Limb (tissue), 2 donors: Measurements from ENCODE around the gene ARHGAP22.
A peak's percentile ranks its signal among the peaks of the same experiment; 100 is the strongest.
"Not testable (repeated sequence)": the region's sequence is repeated elsewhere in the genome, so short reads cannot be mapped to it uniquely, and the experiment has no call there.

Source experiments
- DNase-seq, 2 donors: peaks; one replicate each; pipeline ENCODE4 v3.0.0-alpha.2; 2016; ENCODE audit errors: extremely low spot score in 2 of 2

The ARHGAP22 gene, protein sequence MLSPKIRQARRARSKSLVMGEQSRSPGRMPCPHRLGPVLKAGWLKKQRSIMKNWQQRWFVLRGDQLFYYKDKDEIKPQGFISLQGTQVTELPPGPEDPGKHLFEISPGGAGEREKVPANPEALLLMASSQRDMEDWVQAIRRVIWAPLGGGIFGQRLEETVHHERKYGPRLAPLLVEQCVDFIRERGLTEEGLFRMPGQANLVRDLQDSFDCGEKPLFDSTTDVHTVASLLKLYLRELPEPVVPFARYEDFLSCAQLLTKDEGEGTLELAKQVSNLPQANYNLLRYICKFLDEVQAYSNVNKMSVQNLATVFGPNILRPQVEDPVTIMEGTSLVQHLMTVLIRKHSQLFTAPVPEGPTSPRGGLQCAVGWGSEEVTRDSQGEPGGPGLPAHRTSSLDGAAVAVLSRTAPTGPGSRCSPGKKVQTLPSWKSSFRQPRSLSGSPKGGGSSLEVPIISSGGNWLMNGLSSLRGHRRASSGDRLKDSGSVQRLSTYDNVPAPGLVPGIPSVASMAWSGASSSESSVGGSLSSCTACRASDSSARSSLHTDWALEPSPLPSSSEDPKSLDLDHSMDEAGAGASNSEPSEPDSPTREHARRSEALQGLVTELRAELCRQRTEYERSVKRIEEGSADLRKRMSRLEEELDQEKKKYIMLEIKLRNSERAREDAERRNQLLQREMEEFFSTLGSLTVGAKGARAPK

DNA sequence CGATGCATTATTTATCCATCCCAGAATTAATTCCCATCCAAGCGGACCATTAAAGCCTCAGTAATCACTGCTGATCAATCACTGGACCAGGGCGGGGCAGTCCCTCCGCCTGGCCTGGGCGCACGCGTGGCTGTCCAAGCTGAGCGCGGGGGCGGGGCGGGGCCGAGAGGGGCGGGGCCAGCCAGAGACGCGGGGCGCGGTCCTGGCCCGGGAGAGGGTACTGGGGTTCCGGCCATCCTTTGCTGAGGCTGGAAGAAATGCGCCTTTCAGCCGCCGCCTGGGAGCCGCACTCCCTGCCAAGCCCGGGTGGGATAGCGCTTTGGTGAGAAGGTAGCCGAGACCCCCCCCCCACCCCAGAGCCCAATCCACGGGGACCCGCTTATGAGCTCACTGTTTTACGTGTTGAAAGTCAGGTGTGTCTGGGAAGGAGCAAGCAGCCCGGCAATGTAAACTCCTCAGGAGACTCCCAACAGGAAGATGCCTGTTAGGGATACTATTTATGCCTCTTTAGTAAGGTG is at the start of gene ARHGAP22:
TSS of gene ARHGAP22 (minus strand) at position 83 of the 518 bp plus-strand sequence. CDS start 277 bp downstream, outside the sequence.
- DNase-seq, result peak; percentile 8 to 63

DNA sequence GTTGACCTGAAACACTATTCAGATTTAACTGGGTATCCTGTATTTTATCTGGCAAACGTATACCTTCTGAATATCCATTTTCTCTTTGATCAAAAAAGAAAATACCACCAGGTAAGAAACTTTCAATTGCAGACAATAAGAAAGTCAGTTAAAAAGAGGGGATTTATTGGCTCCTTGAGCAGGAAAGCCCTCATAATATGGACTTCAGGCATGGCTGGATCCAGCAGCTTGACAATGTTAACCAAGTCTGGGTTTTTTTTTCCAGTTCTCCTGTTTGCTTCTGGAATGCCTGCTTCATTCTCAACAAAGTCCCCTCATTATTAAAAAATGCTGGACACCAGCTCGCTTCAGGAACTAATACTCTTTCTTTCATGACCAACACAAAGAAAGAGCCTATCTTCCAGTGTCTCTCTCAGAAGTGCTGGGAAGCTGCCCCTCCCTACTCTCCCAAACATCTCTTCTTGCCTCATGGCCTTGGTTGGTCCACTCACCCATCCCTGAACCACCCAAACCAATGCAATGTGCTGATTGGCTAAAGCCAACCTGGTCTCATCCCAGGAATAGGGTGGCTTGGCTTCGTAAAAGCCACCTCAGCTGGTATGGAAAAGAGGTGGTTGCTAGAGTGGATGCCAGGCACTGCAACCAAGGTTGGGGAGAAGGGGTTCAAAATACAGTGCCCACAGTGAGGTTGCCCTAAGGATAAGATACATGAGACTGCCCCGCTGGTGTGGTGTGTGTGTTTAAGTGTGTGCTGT is 49.2 kb upstream of the ARHGAP22 start:
- DNase-seq, result no peak

DNA sequence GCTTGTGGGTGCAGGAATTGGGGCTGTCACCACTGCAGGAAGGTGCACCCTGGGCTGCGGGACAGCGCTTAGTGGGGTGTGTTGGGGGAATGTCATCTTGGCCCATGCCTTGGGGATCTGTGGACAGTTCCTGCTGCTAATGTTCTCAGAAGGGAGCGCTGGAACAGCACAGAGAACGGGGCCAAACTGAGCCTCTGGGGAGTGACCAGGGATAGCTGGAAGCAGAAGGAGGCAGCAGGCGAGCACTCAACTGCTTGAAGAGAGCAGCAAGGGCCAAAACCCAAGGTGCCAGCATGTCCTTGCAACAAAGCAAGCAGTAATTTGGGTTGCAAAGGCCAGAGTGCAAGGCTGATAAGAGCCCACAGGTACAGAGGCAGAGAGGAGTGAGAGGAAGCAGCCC is 48.5 kb upstream of the ARHGAP22 start:
- DNase-seq, result no peak

DNA sequence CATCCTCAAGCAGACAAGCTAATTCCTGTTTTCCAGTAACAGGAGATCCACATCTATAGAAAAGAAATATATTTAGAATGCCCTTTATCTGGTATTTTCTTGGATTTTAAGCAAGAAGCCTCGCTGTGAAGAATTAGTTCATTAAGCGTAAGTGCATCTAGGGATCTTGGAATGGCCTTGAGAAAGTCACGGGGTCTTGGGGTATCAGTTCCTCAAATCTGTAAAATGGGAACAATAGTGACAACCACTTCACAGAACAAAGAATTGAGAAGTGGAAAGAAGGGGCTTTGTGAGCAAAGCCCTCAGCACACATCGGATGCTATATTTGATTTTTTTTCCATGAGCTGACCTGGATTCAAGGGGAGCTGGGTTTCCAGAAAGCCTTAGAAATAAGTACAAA is 47.5 kb upstream of the ARHGAP22 start:
- DNase-seq, result no peak

DNA sequence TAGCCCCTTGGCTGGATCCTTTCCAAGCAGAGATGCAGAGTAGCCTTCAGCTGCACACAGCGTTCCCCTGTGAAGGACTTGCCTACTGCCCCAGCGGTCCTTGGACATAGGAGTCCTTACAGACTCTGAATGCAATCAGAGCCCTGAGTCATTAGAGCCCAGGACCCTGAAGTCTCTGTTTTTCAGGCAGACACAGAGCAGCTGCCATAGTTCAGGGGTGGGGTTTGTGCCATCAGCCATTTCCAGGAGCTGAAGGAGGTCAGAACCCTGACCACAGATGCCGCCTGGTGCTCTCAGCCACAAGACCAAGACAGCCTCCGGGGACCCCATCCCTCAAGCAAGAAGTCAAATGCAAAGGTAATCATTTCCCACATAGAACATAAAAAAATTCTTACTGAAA is 47.0 kb upstream of the ARHGAP22 start:
- DNase-seq, result peak in 1 of 2 donors; percentile 17

DNA sequence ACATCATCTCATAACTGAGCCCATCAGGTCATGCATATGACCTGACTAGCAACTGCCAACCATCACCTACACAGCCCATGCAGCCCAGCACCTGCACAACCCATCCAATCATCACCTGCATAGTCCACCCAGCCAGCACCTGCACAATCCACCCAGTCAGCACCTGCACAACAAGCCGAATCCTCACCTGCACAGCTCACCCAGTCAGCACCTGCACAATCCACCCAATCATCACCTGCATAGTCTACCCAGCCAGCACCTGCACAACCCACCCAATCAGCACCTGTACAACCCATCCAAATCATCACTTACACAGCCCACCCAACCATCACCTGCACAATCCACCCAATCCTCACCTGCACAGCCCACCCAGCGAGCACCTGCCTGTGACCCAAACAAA is 46.4 kb upstream of the ARHGAP22 start:
- DNase-seq, result peak in 1 of 2 donors; percentile 9

DNA sequence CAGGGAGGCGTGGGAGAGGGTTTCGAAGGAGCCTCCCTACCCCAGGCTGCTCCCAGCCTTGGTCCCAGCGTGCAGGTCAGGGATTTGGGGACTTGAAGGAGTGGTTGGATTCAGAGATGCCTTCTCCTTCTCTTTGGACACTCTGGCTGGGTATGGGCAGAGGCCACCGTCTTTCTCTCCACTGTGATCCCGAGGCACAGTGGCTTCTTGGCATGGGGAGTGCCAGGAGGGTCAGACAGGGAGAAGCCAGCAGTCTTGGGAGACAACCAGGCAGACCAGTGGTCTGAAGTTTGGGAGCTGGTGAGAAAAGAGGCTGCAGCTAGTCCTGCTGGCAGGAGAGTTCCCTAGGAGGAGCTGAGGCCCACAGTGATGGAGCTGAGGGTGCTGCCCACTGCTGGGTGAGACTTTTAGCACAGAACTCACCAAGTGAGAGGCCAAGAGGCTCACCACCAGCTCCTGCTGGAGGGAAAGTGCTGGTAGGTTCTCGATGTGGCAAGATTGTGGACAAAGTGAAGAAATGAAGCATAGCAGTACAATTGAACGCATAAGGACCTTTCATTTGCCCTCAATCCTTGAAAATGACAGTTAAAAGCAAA is 44.6 kb upstream of the ARHGAP22 start:
- DNase-seq, result peak in 1 of 2 donors; percentile 11

DNA sequence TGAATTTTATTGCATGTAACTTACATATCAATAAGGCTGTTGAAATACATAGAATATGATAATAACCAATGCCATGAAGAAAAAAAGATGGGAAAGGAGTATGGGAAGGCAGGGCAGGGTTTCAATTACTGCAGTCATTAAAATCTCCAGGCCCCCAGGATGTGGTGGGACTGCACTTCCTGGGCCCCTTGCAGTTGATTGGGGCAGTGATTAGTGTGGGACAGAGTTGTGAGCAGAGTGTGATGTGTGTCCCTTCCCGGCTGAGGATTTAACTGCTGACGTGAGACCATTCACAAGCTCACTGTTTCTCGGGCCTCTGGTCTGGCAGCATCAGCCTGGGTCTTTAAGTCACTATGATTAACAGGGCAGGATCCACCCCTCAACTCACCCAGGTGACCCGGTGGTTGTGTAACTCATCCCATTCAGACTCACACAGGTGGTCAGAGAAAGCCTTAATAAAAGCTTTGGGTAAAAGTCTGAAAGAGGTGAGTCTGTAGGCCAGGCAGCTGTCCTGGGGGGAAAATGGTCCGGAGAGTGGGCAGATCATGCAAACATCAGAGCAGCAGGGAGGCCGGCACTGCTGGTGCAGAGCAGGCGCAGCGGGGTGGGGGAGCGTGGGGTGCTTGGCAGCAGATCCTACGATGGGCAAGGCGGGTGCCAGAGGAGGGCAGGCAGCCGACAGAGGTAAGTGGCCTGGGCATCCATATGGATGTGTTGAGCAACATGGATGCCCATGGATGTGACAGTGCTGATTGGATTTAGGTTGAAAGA is 43.5 kb upstream of the ARHGAP22 start:
- peak in 1 of 2 donors; percentile 12 for DNase-seq

DNA sequence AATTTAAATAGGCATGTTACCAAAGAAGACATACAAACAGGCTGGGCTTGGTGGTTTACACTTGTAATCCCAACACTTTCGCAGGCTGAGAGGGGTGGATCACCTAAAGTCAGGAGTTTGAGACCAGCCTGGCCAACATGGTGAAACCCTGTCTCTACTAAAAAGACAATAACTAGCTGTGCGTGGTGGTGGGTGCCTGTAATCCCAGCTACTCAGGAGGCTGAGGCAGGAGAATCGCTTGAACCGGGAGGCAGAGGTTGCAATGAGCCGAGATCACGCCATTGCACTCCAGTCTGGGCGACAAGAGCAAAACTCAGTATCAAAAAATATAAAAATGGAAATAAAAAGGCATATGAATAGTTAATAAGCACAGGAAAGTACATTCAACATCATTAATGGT is 42.2 kb upstream of the ARHGAP22 start:
- DNase-seq, result not testable (repeated sequence)

DNA sequence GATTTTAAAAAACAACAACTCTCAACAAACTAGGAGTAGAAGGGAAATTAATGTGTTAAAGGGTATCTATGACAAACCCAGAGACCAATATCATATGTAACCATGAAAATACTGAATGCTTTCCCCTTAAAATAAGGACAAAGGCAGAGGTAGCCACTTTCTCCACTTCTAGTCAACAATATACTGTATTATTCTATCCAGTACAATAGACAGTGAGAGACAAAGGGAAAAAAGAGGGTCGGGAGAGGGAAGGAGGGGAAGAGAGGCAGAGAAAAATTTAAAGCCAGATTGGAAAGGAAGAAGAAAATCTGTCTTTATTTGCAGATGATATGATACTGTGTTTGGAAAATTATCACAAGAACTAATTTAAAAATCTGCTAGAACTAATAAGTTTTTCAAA is 40.7 kb upstream of the ARHGAP22 start:
- no peak for DNase-seq

DNA sequence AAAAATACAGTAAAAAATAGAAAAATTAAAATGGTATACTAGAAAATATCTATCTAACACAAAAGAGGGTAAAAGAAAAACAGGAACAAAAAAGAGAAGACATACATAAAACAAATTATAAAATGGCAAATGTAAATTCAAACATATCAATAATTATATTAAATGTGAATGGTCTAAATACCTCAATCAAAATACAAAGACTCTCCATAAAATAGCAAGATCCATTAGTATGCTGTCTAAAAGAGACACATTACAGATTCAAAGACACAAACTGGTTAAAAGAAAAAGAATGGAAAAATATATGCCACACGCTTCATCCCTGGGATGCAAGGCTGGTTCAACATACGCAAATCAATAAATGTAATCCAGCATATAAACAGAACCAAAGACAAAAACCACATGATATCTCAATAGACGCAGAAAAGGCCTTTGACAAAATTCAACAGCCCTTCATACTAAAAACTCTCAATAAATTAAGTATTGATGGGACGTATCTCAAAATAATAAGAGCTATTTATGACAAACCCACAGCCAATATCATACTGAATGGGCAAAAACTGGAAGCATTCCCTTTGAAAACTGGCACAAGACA is 36.3 kb upstream of the ARHGAP22 start:
- not testable (repeated sequence) for DNase-seq

DNA sequence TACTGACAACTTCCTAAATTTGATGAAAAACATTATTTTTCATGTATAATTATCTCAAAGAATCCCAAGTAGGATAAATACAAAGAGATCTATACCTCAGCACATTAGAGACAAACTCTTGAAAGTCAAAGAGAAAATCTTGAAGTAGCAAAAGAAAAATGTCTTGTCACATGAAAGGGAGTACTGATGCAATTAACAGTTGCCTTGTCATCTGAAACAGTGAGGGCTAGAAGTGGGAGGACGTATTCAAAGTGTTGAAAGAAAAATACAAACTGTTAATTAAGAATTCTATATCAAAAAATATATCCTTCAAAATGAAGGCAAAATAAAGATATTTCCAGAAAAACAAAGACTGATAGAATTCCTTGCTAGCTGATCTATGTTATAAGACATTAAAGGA is 35.5 kb upstream of the ARHGAP22 start:
- DNase-seq, result no peak

DNA sequence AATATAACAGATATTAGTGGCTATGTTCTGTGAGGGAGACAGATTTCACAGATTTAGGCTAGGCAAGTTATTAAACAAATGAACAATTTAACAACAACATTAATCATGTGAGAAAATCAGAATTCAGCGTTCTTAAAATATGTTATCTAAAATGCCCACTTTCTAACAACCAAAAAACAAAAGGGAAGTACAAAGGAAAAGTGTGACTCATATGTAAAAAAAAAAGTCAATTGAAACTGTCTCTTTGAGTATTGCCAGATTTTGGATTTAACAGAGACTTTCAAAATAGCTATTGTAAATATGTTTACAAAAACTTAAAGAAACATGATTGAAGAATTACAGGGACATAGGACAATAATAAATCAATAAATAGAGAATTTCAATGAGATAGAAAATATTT is 34.8 kb upstream of the ARHGAP22 start:
- no peak for DNase-seq

DNA sequence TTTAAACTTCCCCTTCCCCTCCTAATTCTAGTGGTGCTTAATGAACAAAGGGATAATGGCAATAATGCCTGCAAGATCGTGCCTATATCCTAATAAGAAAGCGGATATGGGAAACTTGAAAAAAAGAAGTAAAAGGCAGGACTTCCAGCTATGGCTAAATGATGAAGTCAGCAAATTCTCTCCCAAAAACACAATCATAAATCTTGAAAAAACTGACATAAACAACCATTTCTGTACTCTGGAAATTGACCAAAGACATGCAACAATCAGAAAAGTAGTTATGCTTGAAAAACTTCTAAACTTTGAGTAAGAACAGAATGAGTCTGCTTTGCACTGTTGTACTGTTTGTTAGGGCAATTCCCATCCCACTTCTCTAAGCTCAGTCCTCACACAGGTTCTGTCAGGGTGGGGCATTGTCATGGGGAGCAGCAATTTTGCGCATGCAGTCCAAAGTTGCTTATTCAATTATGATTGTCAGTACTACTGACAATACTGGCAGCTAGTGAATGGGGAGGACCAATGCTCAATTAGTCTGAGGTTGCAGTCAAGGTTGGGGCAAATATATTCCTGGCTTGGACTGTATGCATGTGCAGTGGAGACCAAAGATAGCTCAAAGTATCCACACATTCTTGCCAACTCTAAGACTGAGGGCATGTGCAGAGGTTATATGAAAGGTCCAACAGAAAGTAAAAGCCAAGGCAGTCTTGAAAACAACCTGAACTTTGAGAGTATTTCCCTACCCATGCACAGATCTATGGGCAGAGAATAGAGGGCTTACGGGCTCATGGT is 34.1 kb upstream of the ARHGAP22 start:
- DNase-seq, result no peak

DNA sequence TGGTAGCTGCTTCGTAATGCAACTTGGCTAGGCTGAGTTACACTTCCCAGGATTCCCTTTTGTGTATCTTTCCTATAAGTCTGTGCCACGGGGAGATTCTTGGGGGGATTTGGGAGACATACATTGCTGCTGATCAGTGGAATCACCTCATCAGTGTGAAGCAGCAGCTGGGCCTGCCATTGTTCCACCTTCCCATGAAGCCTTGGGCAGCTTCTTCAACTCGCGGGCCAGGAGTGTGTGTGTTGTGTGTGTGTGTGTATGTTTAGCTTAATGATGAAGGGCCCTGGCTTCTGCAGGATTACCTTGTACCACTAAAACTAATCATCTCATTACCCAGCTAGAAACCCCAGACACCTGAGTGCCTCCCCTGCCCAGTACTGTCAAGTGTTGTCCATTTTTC is 33.3 kb upstream of the ARHGAP22 start:
- DNase-seq, result peak in 1 of 2 donors; percentile 3

DNA sequence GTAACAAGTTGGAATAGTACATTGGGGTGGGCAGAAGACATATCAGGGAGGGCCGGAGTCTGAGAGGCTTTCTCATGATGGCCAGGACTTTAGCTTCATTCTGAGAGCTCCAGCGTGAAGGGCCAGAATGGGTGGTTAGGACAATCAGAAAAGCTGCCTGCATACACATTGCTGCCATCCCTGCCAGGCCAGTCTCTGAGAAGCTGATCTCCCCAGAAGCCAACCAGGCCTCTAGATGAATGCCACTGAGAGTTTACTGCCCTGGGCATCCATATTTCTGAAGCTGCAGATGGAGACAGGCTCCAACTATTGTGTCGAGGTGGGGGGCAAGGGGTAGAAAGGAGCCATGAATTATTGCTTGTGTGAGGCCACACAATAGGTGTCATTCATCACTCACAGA is 32.0 kb upstream of the ARHGAP22 start:
- DNase-seq, result no peak

DNA sequence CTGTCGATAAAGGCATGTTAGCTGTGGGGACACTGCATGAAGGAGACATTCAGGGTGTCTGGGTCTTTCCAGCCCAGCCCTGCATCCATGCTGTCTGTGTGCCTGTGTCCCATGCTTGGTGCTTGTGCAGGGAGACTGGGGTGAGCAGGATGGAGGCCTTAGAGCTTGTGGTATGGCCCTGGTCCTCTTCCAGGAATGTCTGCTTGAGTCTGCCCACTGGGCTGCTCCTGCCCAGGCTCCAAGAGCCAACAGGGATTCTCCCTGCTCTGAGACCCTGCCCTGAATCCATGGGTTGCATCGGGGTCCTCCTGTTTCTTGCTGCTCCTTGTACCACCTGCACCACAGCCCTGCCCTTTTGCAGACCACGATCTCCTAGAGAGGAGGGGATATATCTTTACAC is 31.4 kb upstream of the ARHGAP22 start:
- no peak for DNase-seq

DNA sequence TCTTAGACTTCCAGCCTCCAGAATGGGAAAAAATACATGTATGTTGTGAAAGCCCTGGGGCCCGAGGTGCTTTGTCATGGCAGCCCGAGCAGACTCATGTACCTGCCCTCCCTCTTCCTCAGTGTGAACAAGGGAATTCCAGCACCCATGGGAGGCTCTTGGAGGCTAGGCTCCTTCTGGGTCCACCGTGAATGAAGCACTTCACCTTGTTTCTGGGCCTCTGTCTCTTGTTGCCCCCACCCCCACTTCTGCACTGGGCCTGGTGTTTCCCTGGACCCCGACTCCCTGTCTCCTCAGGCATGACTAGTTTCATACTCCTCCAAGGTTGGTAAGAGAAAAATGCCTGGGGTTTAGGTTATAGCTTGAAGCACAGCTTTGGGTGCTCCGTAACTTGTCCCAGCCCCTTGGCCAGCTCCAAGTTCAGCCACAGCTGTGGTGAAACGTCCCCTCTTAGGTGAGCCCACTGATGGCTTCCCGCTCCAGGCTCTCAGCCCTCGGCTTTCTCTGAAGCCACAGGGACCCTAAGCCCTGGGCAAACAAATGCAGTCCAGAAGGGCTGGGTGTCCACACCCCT is 30.2 kb upstream of the ARHGAP22 start:
- no peak for DNase-seq
